GM12892 (cell line): ENCODE data around the gene PML.

Experiments used
- POLR2A ChIP-seq: IDR thresholded peaks from 2 replicates; pipeline ENCODE4 v1.6.1; 2011; ENCODE audit warnings: low read depth, low read length, control low read depth
- POLR2AphosphoS5 ChIP-seq: IDR thresholded peaks from 2 replicates; pipeline ENCODE4 v1.6.1; 2011; ENCODE audit warnings: low read depth, low read length, control low read depth
- TAF1 ChIP-seq: IDR thresholded peaks from 2 replicates; pipeline ENCODE4 v1.6.1; 2011; ENCODE audit warnings: low read depth, mild to moderate bottlenecking, control low read depth, low read length, borderline replicate concordance

- TF ChIP-seq POLR2AphosphoS5, result no peak
- no peak for TF ChIP-seq POLR2A
- TF ChIP-seq TAF1, result no peak
Observed at GRCh38 chr15:73969151-73969759, 25.3 kb upstream of the PML start.
